Measurements from ENCODE around the gene CAMTA1.

Gene CAMTA1

GRCh38 chr1:6979003-6979613, 193.9 kb downstream of the CAMTA1 start:
- no peak for DNase-seq (ENCODE audit: low spot score)

GRCh38 chr1:6981595-6981994, 196.3 kb downstream of the CAMTA1 start:
- DNase-seq (ENCODE audit: low spot score), result no peak

GRCh38 chr1:6982443-6982842, 197.2 kb downstream of the CAMTA1 start:
- DNase-seq (ENCODE audit: low spot score), result no peak

- no peak for DNase-seq (ENCODE audit: low spot score)
Measured at GRCh38 chr1:6982860-6983259, 197.6 kb downstream of the CAMTA1 start.

GRCh38 chr1:6984536-6984935, 199.3 kb downstream of the CAMTA1 start:
- no peak for DNase-seq (ENCODE audit: low spot score)

- DNase-seq (ENCODE audit: low spot score), result peak; percentile 85
Measured at GRCh38 chr1:6984986-6985385, 199.7 kb downstream of the CAMTA1 start.

GRCh38 chr1:6985549-6986276, 200.5 kb downstream of the CAMTA1 start:
- no peak for DNase-seq (ENCODE audit: low spot score)

- no peak for DNase-seq (ENCODE audit: low spot score)
Measured at GRCh38 chr1:6986281-6986680, 201.0 kb downstream of the CAMTA1 start.

GRCh38 chr1:6987940-6988339, 202.7 kb downstream of the CAMTA1 start:
- DNase-seq (ENCODE audit: low spot score), result no peak

- no peak for DNase-seq (ENCODE audit: low spot score)
Measured at GRCh38 chr1:6988796-6989195, 203.5 kb downstream of the CAMTA1 start.

- no peak for DNase-seq (ENCODE audit: low spot score)
Measured at GRCh38 chr1:6989212-6990159, 204.2 kb downstream of the CAMTA1 start.

GRCh38 chr1:6991266-6991665, 206.0 kb downstream of the CAMTA1 start:
- DNase-seq (ENCODE audit: low spot score), result no peak

GRCh38 chr1:6995789-6996188, 210.5 kb downstream of the CAMTA1 start:
- DNase-seq (ENCODE audit: low spot score), result no peak

- DNase-seq (ENCODE audit: low spot score), result no peak
Measured at GRCh38 chr1:6996371-6996770, 211.1 kb downstream of the CAMTA1 start.

GRCh38 chr1:6996866-6997265, 211.6 kb downstream of the CAMTA1 start:
- DNase-seq (ENCODE audit: low spot score), result no peak

- no peak for DNase-seq (ENCODE audit: low spot score)
Measured at GRCh38 chr1:6998267-6998666, 213.0 kb downstream of the CAMTA1 start.

- DNase-seq (ENCODE audit: low spot score), result no peak
Measured at GRCh38 chr1:6999826-7000225, 214.6 kb downstream of the CAMTA1 start.

GRCh38 chr1:7000720-7001119, 215.5 kb downstream of the CAMTA1 start:
- no peak for DNase-seq (ENCODE audit: low spot score)

GRCh38 chr1:7002728-7003127, 217.5 kb downstream of the CAMTA1 start:
- DNase-seq (ENCODE audit: low spot score), result no peak

- DNase-seq (ENCODE audit: low spot score), result no peak
Measured at GRCh38 chr1:7003676-7004075, 218.4 kb downstream of the CAMTA1 start.

GRCh38 chr1:7004181-7004580, 218.9 kb downstream of the CAMTA1 start:
- no peak for DNase-seq (ENCODE audit: low spot score)

GRCh38 chr1:7005762-7006161, 220.5 kb downstream of the CAMTA1 start:
- DNase-seq (ENCODE audit: low spot score), result no peak

All from left forelimb (tissue), 1 donor.